ENCODE results near the gene OMP. TPM values are rescaled to one million over a fixed set of nuclear protein-coding genes. Genes with fewer than 3 reads are reported as not detected.

The OMP gene
- polyA plus RNA-seq, 12 donors = not detected

Other genes with a start within 250 kb of the OMP start
- 10 to 100 TPM in 3 of 12 donors, 1 to 10 TPM in 8, not detected in 1; 5.6 to 16.2 (median 8.4) TPM for gene ACER3, start 241.9 kb upstream of the OMP start, polyA plus RNA-seq (ENCODE audit: insufficient read length in 12 of 12)
- gene B3GNT6, start 68.4 kb upstream of the OMP start, polyA plus RNA-seq (ENCODE audit: insufficient read length in 12 of 12) = not detected
- 10 to 100 TPM in 8 of 12 donors, 1 to 10 TPM in 3, not detected in 1; 7.9 to 29.4 (median 11.0) TPM for gene CAPN5, start 35.9 kb upstream of the OMP start, polyA plus RNA-seq (ENCODE audit: insufficient read length in 12 of 12)
- gene MYO7A, start 25.4 kb downstream of the OMP start, polyA plus RNA-seq (ENCODE audit: insufficient read length in 12 of 12) = 10 to 100 TPM in 1 of 12 donors, 1 to 10 TPM in 10, not detected in 1; 2.0 to 15.0 (median 4.2) TPM
- 1 to 10 TPM in 2 of 12 donors, under 1 TPM in 7, not detected in 3; 0.22 to 1.5 (median 0.30) TPM for gene GDPD4, start 198.8 kb downstream of the OMP start, polyA plus RNA-seq (ENCODE audit: insufficient read length in 12 of 12)